Endothelial cell of umbilical vein (primary cell): Measurements from ENCODE around the gene DIP2A.

Experiments
- EZH2 ChIP-seq: IDR thresholded peaks from 2 replicates; pipeline ENCODE4 v1.6.1; 2012; ENCODE audit warnings: borderline replicate concordance, low read depth, mild to moderate bottlenecking, moderate library complexity, low read length, inconsistent platforms; ENCODE audit not compliant: severe bottlenecking
- FOS ChIP-seq: IDR thresholded peaks from 2 replicates; pipeline ENCODE4 v1.6.1; 2011; ENCODE audit warnings: mild to moderate bottlenecking, low read length, moderate library complexity, borderline replicate concordance; ENCODE audit not compliant: insufficient read depth
- GATA2 ChIP-seq: IDR thresholded peaks from 2 replicates; pipeline ENCODE4 v1.7.0; 2011; ENCODE audit warnings: low read depth, mild to moderate bottlenecking, moderate library complexity, mixed read lengths, low read length; ENCODE audit not compliant: insufficient read length, insufficient read depth
- JUN ChIP-seq: IDR thresholded peaks from 2 replicates; pipeline ENCODE4 v1.6.1; 2011; ENCODE audit warnings: borderline replicate concordance, low read depth; ENCODE audit not compliant: insufficient read length, insufficient read depth
- MYC ChIP-seq: IDR thresholded peaks from one replicate; pipeline ENCODE4 v1.6.1; 2011; ENCODE audit warnings: mild to moderate bottlenecking, low read depth, low read length
- POLR2A ChIP-seq: IDR thresholded peaks from 2 replicates; pipeline ENCODE4 v1.6.1; 2012; ENCODE audit warnings: low read depth, mild to moderate bottlenecking, control low read depth, low read length
- POLR2AphosphoS5 ChIP-seq: IDR thresholded peaks from 2 replicates; pipeline ENCODE4 v1.6.1; 2012; ENCODE audit warnings: low read depth, mild to moderate bottlenecking, control low read depth, low read length, moderate library complexity; ENCODE audit not compliant: insufficient read depth
- TF ChIP-seq, protein P1 (sequence below), 2 donors: IDR thresholded peaks; 1 replicate in 1 of 2; 2 replicates in 1 of 2; pipeline ENCODE4 v1.5.1; 2011; ENCODE audit warnings: low read length in 2 of 2, mild to moderate bottlenecking in 2 of 2, moderate library complexity in 2 of 2, control low read depth in 1 of 2, inconsistent platforms in 1 of 2, low read depth in 1 of 2; ENCODE audit not compliant: insufficient read depth in 1 of 2; ENCODE audit errors: extremely low read depth in 1 of 2
- TF ChIP-seq, protein P2 (sequence below): IDR thresholded peaks from 2 replicates; pipeline ENCODE4 v1.6.1; 2011; ENCODE audit not compliant: insufficient read depth, insufficient read length

- TF ChIP-seq, protein P1, sequence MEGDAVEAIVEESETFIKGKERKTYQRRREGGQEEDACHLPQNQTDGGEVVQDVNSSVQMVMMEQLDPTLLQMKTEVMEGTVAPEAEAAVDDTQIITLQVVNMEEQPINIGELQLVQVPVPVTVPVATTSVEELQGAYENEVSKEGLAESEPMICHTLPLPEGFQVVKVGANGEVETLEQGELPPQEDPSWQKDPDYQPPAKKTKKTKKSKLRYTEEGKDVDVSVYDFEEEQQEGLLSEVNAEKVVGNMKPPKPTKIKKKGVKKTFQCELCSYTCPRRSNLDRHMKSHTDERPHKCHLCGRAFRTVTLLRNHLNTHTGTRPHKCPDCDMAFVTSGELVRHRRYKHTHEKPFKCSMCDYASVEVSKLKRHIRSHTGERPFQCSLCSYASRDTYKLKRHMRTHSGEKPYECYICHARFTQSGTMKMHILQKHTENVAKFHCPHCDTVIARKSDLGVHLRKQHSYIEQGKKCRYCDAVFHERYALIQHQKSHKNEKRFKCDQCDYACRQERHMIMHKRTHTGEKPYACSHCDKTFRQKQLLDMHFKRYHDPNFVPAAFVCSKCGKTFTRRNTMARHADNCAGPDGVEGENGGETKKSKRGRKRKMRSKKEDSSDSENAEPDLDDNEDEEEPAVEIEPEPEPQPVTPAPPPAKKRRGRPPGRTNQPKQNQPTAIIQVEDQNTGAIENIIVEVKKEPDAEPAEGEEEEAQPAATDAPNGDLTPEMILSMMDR (IDR thresholded peaks at IDR 0.05; ENCODE audit: extremely low read depth in 1 of 2, insufficient read depth in 1 of 2, low read depth in 1 of 2, low read length in 2 of 2), result no peak
- TF ChIP-seq POLR2A, result no peak
- no peak for TF ChIP-seq POLR2AphosphoS5
- TF ChIP-seq, protein P2, sequence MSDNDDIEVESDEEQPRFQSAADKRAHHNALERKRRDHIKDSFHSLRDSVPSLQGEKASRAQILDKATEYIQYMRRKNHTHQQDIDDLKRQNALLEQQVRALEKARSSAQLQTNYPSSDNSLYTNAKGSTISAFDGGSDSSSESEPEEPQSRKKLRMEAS, result no peak
- no peak for TF ChIP-seq JUN
- no peak for TF ChIP-seq EZH2
- TF ChIP-seq MYC, result no peak
- no peak for TF ChIP-seq GATA2
- TF ChIP-seq FOS, result no peak
These were observed 843 bp downstream of the DIP2A start for GRCh38 chr21:46459356-46460112.
